ENCODE data around the gene YPEL5. TPM values are rescaled to one million over a fixed set of nuclear protein-coding genes. Genes with fewer than 3 reads are reported as not detected.
A peak's percentile ranks its signal among the peaks of the same experiment; 100 is the strongest.

Gene YPEL5
- polyA plus RNA-seq, 2 of the 4 experiments (the other 2 are of a cell fraction) = 45.6 to 89.6 TPM

- TF ChIP-seq, protein P1, sequence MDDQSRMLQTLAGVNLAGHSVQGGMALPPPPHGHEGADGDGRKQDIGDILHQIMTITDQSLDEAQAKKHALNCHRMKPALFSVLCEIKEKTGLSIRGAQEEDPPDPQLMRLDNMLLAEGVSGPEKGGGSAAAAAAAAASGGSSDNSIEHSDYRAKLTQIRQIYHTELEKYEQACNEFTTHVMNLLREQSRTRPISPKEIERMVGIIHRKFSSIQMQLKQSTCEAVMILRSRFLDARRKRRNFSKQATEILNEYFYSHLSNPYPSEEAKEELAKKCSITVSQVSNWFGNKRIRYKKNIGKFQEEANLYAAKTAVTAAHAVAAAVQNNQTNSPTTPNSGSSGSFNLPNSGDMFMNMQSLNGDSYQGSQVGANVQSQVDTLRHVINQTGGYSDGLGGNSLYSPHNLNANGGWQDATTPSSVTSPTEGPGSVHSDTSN (IDR thresholded peaks at IDR 0.05) = no peak
- TF ChIP-seq RFX5 (IDR thresholded peaks at IDR 0.05) (0 out of 2 replicates have a peak, but pooled peaks have one; percentile 24), FOSB (CRISPR knock-in tag; IDR thresholded peaks at IDR 0.05) (no peak), CHD4 (IDR thresholded peaks at IDR 0.05; ENCODE audit: borderline replicate concordance) (no peak), BHLHE40 (IDR thresholded peaks at IDR 0.05; ENCODE audit: low read depth, low read length) (no peak), TFCP2L1 (CRISPR knock-in tag; IDR thresholded peaks at IDR 0.05) (no peak), ZNF302 (CRISPR knock-in tag; IDR thresholded peaks at IDR 0.05) (no peak), HOXB13 (CRISPR knock-in tag; IDR thresholded peaks at IDR 0.05; ENCODE audit: low read depth) (no peak), FOSL2 (IDR thresholded peaks at IDR 0.05) (no peak), FOSL2 (CRISPR knock-in tag; IDR thresholded peaks at IDR 0.05) (no peak), CBX8 (IDR thresholded peaks at IDR 0.05) (no peak), KDM1A (IDR thresholded peaks at IDR 0.05; ENCODE audit: low read depth) (no peak), NR3C1 (IDR thresholded peaks at IDR 0.05) (no peak), EP300 (IDR thresholded peaks at IDR 0.05) (no peak)
- TF ChIP-seq, protein P2, sequence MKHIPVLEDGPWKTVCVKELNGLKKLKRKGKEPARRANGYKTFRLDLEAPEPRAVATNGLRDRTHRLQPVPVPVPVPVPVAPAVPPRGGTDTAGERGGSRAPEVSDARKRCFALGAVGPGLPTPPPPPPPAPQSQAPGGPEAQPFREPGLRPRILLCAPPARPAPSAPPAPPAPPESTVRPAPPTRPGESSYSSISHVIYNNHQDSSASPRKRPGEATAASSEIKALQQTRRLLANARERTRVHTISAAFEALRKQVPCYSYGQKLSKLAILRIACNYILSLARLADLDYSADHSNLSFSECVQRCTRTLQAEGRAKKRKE (CRISPR knock-in tag; IDR thresholded peaks at IDR 0.05; ENCODE audit: low read depth) = no peak
- TF ChIP-seq, protein P3, sequence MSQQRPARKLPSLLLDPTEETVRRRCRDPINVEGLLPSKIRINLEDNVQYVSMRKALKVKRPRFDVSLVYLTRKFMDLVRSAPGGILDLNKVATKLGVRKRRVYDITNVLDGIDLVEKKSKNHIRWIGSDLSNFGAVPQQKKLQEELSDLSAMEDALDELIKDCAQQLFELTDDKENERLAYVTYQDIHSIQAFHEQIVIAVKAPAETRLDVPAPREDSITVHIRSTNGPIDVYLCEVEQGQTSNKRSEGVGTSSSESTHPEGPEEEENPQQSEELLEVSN (IDR thresholded peaks at IDR 0.05; ENCODE audit: borderline replicate concordance, low read depth) = no peak
- TF ChIP-seq, protein P4, sequence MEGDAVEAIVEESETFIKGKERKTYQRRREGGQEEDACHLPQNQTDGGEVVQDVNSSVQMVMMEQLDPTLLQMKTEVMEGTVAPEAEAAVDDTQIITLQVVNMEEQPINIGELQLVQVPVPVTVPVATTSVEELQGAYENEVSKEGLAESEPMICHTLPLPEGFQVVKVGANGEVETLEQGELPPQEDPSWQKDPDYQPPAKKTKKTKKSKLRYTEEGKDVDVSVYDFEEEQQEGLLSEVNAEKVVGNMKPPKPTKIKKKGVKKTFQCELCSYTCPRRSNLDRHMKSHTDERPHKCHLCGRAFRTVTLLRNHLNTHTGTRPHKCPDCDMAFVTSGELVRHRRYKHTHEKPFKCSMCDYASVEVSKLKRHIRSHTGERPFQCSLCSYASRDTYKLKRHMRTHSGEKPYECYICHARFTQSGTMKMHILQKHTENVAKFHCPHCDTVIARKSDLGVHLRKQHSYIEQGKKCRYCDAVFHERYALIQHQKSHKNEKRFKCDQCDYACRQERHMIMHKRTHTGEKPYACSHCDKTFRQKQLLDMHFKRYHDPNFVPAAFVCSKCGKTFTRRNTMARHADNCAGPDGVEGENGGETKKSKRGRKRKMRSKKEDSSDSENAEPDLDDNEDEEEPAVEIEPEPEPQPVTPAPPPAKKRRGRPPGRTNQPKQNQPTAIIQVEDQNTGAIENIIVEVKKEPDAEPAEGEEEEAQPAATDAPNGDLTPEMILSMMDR (IDR thresholded peaks at IDR 0.05) = peak; percentile 100
- TF ChIP-seq, protein P5, sequence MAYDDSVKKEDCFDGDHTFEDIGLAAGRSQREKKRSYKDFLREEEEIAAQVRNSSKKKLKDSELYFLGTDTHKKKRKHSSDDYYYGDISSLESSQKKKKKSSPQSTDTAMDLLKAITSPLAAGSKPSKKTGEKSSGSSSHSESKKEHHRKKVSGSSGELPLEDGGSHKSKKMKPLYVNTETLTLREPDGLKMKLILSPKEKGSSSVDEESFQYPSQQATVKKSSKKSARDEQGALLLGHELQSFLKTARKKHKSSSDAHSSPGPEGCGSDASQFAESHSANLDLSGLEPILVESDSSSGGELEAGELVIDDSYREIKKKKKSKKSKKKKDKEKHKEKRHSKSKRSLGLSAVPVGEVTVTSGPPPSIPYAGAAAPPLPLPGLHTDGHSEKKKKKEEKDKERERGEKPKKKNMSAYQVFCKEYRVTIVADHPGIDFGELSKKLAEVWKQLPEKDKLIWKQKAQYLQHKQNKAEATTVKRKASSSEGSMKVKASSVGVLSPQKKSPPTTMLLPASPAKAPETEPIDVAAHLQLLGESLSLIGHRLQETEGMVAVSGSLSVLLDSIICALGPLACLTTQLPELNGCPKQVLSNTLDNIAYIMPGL (CRISPR knock-in tag; IDR thresholded peaks at IDR 0.05; ENCODE audit: borderline replicate concordance) = no peak
Measured at GRCh38 chr2:30165050-30165520, 18.3 kb downstream of the YPEL5 start (continued).

GRCh38 chr2:30165617-30166016 is 18.8 kb downstream of the YPEL5 start:
- no peak for FAIRE-seq

GRCh38 chr2:30172627-30173026 is 25.8 kb downstream of the YPEL5 start:
- ATAC-seq (peak; percentile 51 to 52; a peak in 3 of 6 replicates), DNase-seq (ENCODE audit: low read depth in 1 of 2, low spot score in 1 of 2) (no peak), FAIRE-seq (no peak)
- CTCF ChIA-PET = interaction anchor here (1.3 to 11.8 kb wide), 3 partner anchors 36 to 539 kb away, joined by 3 to 460 read pairs (median 4); no protein-coding TSS in a partner anchor
- POLR2A ChIA-PET = no interaction called here
- Histone ChIP-seq H3K9me3 (no peaks in the 10 kb centered on the region), H3K27ac (no peak overlapping the region), H3K4me2 (no peak overlapping the region), H3K4me3 (no peak overlapping the region), H3K4me1 (no peaks in the 10 kb centered on the region)
- 100% methylated on average over 1 of the region's 1 CpG for WGBS (ENCODE audit: missing lambda C conversion rate)
- TF ChIP-seq CEBPB (IDR thresholded peaks at IDR 0.05) (no peak), EHF (CRISPR knock-in tag; IDR thresholded peaks at IDR 0.05) (no peak), MYC (IDR thresholded peaks at IDR 0.05; ENCODE audit: borderline replicate concordance, low read length) (no peak), HOXB13 (CRISPR knock-in tag; IDR thresholded peaks at IDR 0.05; ENCODE audit: low read depth) (no peak), ZSCAN20 (CRISPR knock-in tag; IDR thresholded peaks at IDR 0.05) (no peak), ZC3H11A (IDR thresholded peaks at IDR 0.05) (no peak), CBX2 (IDR thresholded peaks at IDR 0.05; ENCODE audit: borderline replicate concordance, low read depth) (no peak), POLR2A (IDR thresholded peaks at IDR 0.05; ENCODE audit: low read length) (no peak), POLR2AphosphoS2 (conservative IDR thresholded peaks at IDR 0.05; ENCODE audit: low read length) (no peak), TP53 (CRISPR knock-in tag; IDR thresholded peaks at IDR 0.05) (no peak), SREBF2 (IDR thresholded peaks at IDR 0.05) (no peak)
- TF ChIP-seq, protein P1 (IDR thresholded peaks at IDR 0.05) = no peak
- TF ChIP-seq, protein P2 (CRISPR knock-in tag; IDR thresholded peaks at IDR 0.05; ENCODE audit: low read depth) = no peak

More at GRCh38 chr2:30165617-30166016, 18.8 kb downstream of the YPEL5 start:
- no peaks in the 10 kb centered on the region for H3K4me1 ChIP-seq
- CTCF ChIA-PET = interaction anchor here (0.5 to 11.8 kb wide), 82 partner anchors 9 to 1723 kb away, joined by 3 to 460 read pairs (median 4); partner anchors contain the start of genes LBH and YPEL5
- H3K4me2 ChIP-seq = no peak overlapping the region
- DNase-seq (ENCODE audit: low read depth in 1 of 2, low spot score in 1 of 2) (no peak), ATAC-seq (no peak)
- TF ChIP-seq RFX5 (IDR thresholded peaks at IDR 0.05) = no peak
- POLR2A ChIA-PET = interaction anchor here (0.7 to 1.9 kb wide), 4 partner anchors 19 to 545 kb away, joined by 7 to 12 read pairs (median 9); partner anchors contain the start of gene YPEL5
- no peak overlapping the region for H3K4me3 ChIP-seq
- no peaks in the 10 kb centered on the region for H3K9me3 ChIP-seq
- no peak overlapping the region for H3K27ac ChIP-seq
- WGBS (ENCODE audit: missing lambda C conversion rate) = 91% methylated on average over 4 of the region's 4 CpGs
